Caco-2 (cell line): ENCODE data around the gene DDX42. TPM values are rescaled to one million over a fixed set of nuclear protein-coding genes. Genes with fewer than 3 reads are reported as not detected.

ENCODE experiments used
- BruUV-seq: library from RNA; stranded (reverse); fragments of 400-500 nt; replicated peaks from 2 replicates; lab custom pipeline; 2021; lab: Mats Ljungman, UMichigan
- CTCF ChIA-PET: fragments of 300-600 bp; sonication (Branson Sonifier 250); formaldehyde crosslinking; loops from one replicate; lab custom pipeline; 2022; ENCODE audit warnings: antibody characterized with exemption; lab: Charles Lee
- POLR2A ChIA-PET: fragments of 300-600 bp; sonication (Branson Sonifier 250); formaldehyde crosslinking; loops from one replicate; lab custom pipeline; 2022; ENCODE audit warnings: antibody characterized with exemption; lab: Charles Lee
- DNase-seq, 2 experiments: peaks; one replicate each; pipeline versions ENCODE4 v3.0.0 to v3.0.0-alpha.2; 2020 to 2022
- H3K27me3 ChIP-seq: replicated peaks from 2 replicates; pipeline ENCODE4 v1.6.0; 2011; ENCODE audit warnings: low read length; ENCODE audit not compliant: control insufficient read depth, insufficient read depth
- H3K36me3 ChIP-seq: 2 replicates; pipeline ENCODE4 v1.5.1; 2011; ENCODE audit warnings: low read length; ENCODE audit not compliant: control insufficient read depth, insufficient read depth
- H3K4me1 ChIP-seq: fragments of 250-450 bp; sonication (Bioruptor Pico); 2 replicates; pipeline ENCODE4 v1.5.1; 2020; ENCODE audit warnings: mild to moderate bottlenecking
- H3K4me3 ChIP-seq: 2 replicates; pipeline ENCODE4 v1.5.1; 2011; ENCODE audit warnings: low read depth, mild to moderate bottlenecking, control low read depth, low read length
- H3K9me3 ChIP-seq: fragments of 250-450 bp; sonication (Bioruptor Pico); 2 replicates; pipeline ENCODE4 v1.5.1; 2020; ENCODE audit warnings: mild to moderate bottlenecking, moderate library complexity
- H3K27ac Mint-ChIP-seq: one replicate; pipeline ENCODE4 v1.8.0; 2022; ENCODE audit warnings: mixed read lengths; ENCODE audit not compliant: unreplicated experiment
- H3K27me3 Mint-ChIP-seq: one replicate; pipeline ENCODE4 v1.8.0; 2022; ENCODE audit warnings: mixed read lengths; ENCODE audit not compliant: insufficient read depth, unreplicated experiment
- H3K36me3 Mint-ChIP-seq: one replicate; pipeline ENCODE4 v1.8.0; 2022; ENCODE audit warnings: mild to moderate bottlenecking, mixed read lengths; ENCODE audit not compliant: insufficient read depth, unreplicated experiment
- H3K4me1 Mint-ChIP-seq: one replicate; pipeline ENCODE4 v1.8.0; 2022; ENCODE audit warnings: low read depth, mixed read lengths; ENCODE audit not compliant: unreplicated experiment
- H3K4me3 Mint-ChIP-seq: one replicate; pipeline ENCODE4 v1.8.0; 2022; ENCODE audit warnings: mild to moderate bottlenecking, moderate library complexity, mixed read lengths; ENCODE audit not compliant: unreplicated experiment
- H3K9me3 Mint-ChIP-seq: one replicate; pipeline ENCODE4 v1.8.0; 2022; ENCODE audit warnings: mixed read lengths; ENCODE audit not compliant: unreplicated experiment
- CTCF ChIP-seq, 2 experiments: fragments of 200-600 bp in 1 of 2; IDR thresholded peaks; 1 replicate in 1 of 2; 2 replicates in 1 of 2; pipeline versions ENCODE4 v1.5.1 to v1.8.0; 2011 to 2022; ENCODE audit warnings: antibody characterized with exemption in 1 of 2, control low read depth in 1 of 2, inconsistent platforms in 1 of 2, low read depth in 1 of 2, low read length in 1 of 2, mild to moderate bottlenecking in 1 of 2, moderate library complexity in 1 of 2; ENCODE audit not compliant: insufficient read depth in 1 of 2, severe bottlenecking in 1 of 2, unreplicated experiment in 1 of 2
- intact Hi-C: fragments of 100-400 bp; cut with micrococcal nuclease; formaldehyde crosslinking; loops from one replicate; pipeline ENCODE4 v1.10.0; 2022; ENCODE audit not compliant: unreplicated experiment
- total RNA-seq: library from RNA; stranded (reverse); gene quantifications from 2 replicates; pipeline ENCODE4 v1.2.3, GENCODE V29; 2022

DDX42 gene
- total RNA-seq, 1 experiment from 2014 or later = 183 TPM

- TF ChIP-seq CTCF (IDR thresholded peaks at IDR 0.05; ENCODE audit: insufficient read depth in 1 of 2, low read depth in 1 of 2, low read length in 1 of 2, severe bottlenecking in 1 of 2, unreplicated experiment in 1 of 2) = no peak
- H3K36me3 ChIP-seq = peaks cover 2% of the 10 kb centered on the region
Measured at GRCh38 chr17:63762161-63763078, 11.6 kb upstream of the DDX42 start.

GRCh38 chr17:63764716-63765115 lies 9.3 kb upstream of the DDX42 start:
- Histone ChIP-seq H3K27me3 (no peaks in the 10 kb centered on the region), H3K9me3 (no peaks in the 10 kb centered on the region), H3K4me1 (peaks cover 10% of the 10 kb centered on the region), H3K36me3 (no peaks in the 10 kb centered on the region; the same call in 1 of the 2 replicates), H3K4me3 (no peak overlapping the region)
- CTCF ChIA-PET = no interaction called here
- peaks cover 79% of the 10 kb centered on the region for H3K36me3 Mint-ChIP-seq
- no peak for TF ChIP-seq CTCF (IDR thresholded peaks at IDR 0.05; ENCODE audit: insufficient read depth in 1 of 2, low read depth in 1 of 2, low read length in 1 of 2, severe bottlenecking in 1 of 2, unreplicated experiment in 1 of 2)
- no peaks in the 10 kb centered on the region for H3K9me3 Mint-ChIP-seq
- no TSS peak for BruUV-seq
- H3K27ac Mint-ChIP-seq = no peak overlapping the region
- no peaks in the 10 kb centered on the region for H3K27me3 Mint-ChIP-seq
- H3K4me3 Mint-ChIP-seq = no peak overlapping the region
- POLR2A ChIA-PET = interaction anchor here (1.1 kb wide), 1 partner anchor 9 kb away, joined by 5 read pairs; the partner anchor contains the start of genes CCDC47 and DDX42
- no peak for DNase-seq
- H3K4me1 Mint-ChIP-seq = peaks cover 7% of the 10 kb centered on the region
- intact Hi-C loops = no loop called here

More at GRCh38 chr17:63762161-63763078, 11.6 kb upstream of the DDX42 start:
- H3K27ac Mint-ChIP-seq = no peak overlapping the region
- H3K9me3 Mint-ChIP-seq = no peaks in the 10 kb centered on the region
- H3K4me1 ChIP-seq = peaks cover 10% of the 10 kb centered on the region
- H3K4me3 Mint-ChIP-seq = no peak overlapping the region
- ChIA-PET POLR2A (no interaction called here), CTCF (no interaction called here)
- H3K27me3 Mint-ChIP-seq = no peaks in the 10 kb centered on the region
- BruUV-seq = no TSS peak
- intact Hi-C loops = no loop called here
- no peaks in the 10 kb centered on the region for H3K27me3 ChIP-seq
- peaks cover 78% of the 10 kb centered on the region for H3K36me3 Mint-ChIP-seq
- no peak overlapping the region for H3K4me3 ChIP-seq
- no peak for DNase-seq
- no peaks in the 10 kb centered on the region for H3K9me3 ChIP-seq
- H3K4me1 Mint-ChIP-seq = no peaks in the 10 kb centered on the region

GRCh38 chr17:63766754-63767153 lies 7.2 kb upstream of the DDX42 start:
- H3K9me3 Mint-ChIP-seq = peaks cover 9% of the 10 kb centered on the region
- Histone ChIP-seq H3K4me1 (peaks cover 9% of the 10 kb centered on the region), H3K36me3 (no peaks in the 10 kb centered on the region; the same call in 1 of the 2 replicates), H3K9me3 (no peaks in the 10 kb centered on the region), H3K27me3 (no peaks in the 10 kb centered on the region), H3K4me3 (no peak overlapping the region)
- H3K27ac Mint-ChIP-seq = no peak overlapping the region
- POLR2A ChIA-PET = no interaction called here
- peaks cover 78% of the 10 kb centered on the region for H3K36me3 Mint-ChIP-seq
- no peak overlapping the region for H3K4me3 Mint-ChIP-seq
- DNase-seq = no peak
- H3K4me1 Mint-ChIP-seq = peaks cover 17% of the 10 kb centered on the region
- no peak for TF ChIP-seq CTCF (IDR thresholded peaks at IDR 0.05; ENCODE audit: insufficient read depth in 1 of 2, low read depth in 1 of 2, low read length in 1 of 2, severe bottlenecking in 1 of 2, unreplicated experiment in 1 of 2)
- intact Hi-C loops = no loop called here
- H3K27me3 Mint-ChIP-seq = no peaks in the 10 kb centered on the region
- CTCF ChIA-PET = interaction anchor here (0.6 kb wide), 1 partner anchor 23 kb away, joined by 5 read pairs; no protein-coding TSS in a partner anchor
- no TSS peak for BruUV-seq
